SU-DHL-6 (cell line): ENCODE results near the gene RPL34.

Experiments used
- H2AFZ ChIP-seq: fragments of 200-600 bp; sonication (generic); 2 replicates; pipeline ENCODE4 v1.6.1; 2014; ENCODE audit warnings: low read depth, mild to moderate bottlenecking, moderate library complexity, mixed read lengths, antibody characterized with exemption, low read length; ENCODE audit not compliant: severe bottlenecking
- H3F3A ChIP-seq: fragments of 200-600 bp; shearing (Covaris generic); 2 replicates; pipeline ENCODE4 v1.6.0; 2016; ENCODE audit warnings: antibody characterized with exemption, mild to moderate bottlenecking; ENCODE audit not compliant: insufficient read depth
- H3K27ac ChIP-seq: fragments of 200-600 bp; sonication (generic); 2 replicates; pipeline ENCODE4 v1.5.1; 2016; ENCODE audit warnings: low read depth, mild to moderate bottlenecking, low read length, moderate library complexity, mixed read lengths
- H3K27me3 ChIP-seq: fragments of 200-600 bp; sonication (generic), shearing (Covaris generic); 2 replicates; pipeline ENCODE4 v1.6.0; 2014; ENCODE audit warnings: mild to moderate bottlenecking, low read length
- H3K36me3 ChIP-seq: fragments of 200-600 bp; sonication (generic); 2 replicates; pipeline ENCODE4 v1.6.1; 2014; ENCODE audit warnings: mild to moderate bottlenecking, low read length, mixed read lengths
- H3K4me2 ChIP-seq: fragments of 300-600, 200-600 bp; shearing (Covaris generic), sonication (generic); 2 replicates; pipeline ENCODE4 v1.6.0; 2014; ENCODE audit warnings: low read length, low read depth, mild to moderate bottlenecking; ENCODE audit not compliant: poor library complexity, severe bottlenecking
- H3K4me3 ChIP-seq: fragments of 200-600 bp; sonication (generic); 2 replicates; pipeline ENCODE4 v1.5.1; 2014; ENCODE audit warnings: antibody characterized with exemption, low read length, mild to moderate bottlenecking, mixed read lengths; ENCODE audit not compliant: insufficient read depth, poor library complexity, severe bottlenecking
- H3K79me2 ChIP-seq: fragments of 200-600 bp; sonication (generic); 2 replicates; pipeline ENCODE4 v1.6.1; 2014; ENCODE audit warnings: mild to moderate bottlenecking, low read length, moderate library complexity; ENCODE audit not compliant: insufficient read depth
- H3K9ac ChIP-seq: fragments of 200-600 bp; sonication (generic); 2 replicates; pipeline ENCODE4 v1.7.0; 2014; ENCODE audit warnings: mild to moderate bottlenecking, low read length
- H3K9me2 ChIP-seq: fragments of 200-600 bp; sonication (generic); replicated peaks from 2 replicates; pipeline ENCODE4 v1.6.1; 2014; ENCODE audit warnings: low read length; ENCODE audit not compliant: insufficient read depth
- H3K9me3 ChIP-seq: fragments of 200-600 bp; sonication (generic); 2 replicates; pipeline ENCODE4 v1.6.1; 2014; ENCODE audit warnings: low read length, mixed read lengths; ENCODE audit not compliant: insufficient read depth
- H4K20me1 ChIP-seq: fragments of 200-600 bp; sonication (generic); 2 replicates; pipeline ENCODE4 v1.6.1; 2014; ENCODE audit warnings: low read depth, mild to moderate bottlenecking, antibody characterized with exemption, low read length, moderate library complexity, mixed read lengths
- EZH2phosphoT487 ChIP-seq: fragments of 200-600 bp; sonication (generic), shearing (Covaris generic); conservative IDR thresholded peaks from 2 replicates; pipeline ENCODE4 v1.6.1; 2018; ENCODE audit warnings: mild to moderate bottlenecking, antibody characterized with exemption, low read length, moderate library complexity, mixed read lengths
- TF ChIP-seq, protein P1 (sequence below): fragments of 200-600 bp; sonication (generic); IDR thresholded peaks from one replicate; pipeline ENCODE4 v1.5.1; 2017; ENCODE audit warnings: antibody characterized with exemption, mild to moderate bottlenecking, low read length, moderate library complexity; ENCODE audit not compliant: insufficient read depth, poor library complexity, severe bottlenecking

The RPL34 gene

DNA sequence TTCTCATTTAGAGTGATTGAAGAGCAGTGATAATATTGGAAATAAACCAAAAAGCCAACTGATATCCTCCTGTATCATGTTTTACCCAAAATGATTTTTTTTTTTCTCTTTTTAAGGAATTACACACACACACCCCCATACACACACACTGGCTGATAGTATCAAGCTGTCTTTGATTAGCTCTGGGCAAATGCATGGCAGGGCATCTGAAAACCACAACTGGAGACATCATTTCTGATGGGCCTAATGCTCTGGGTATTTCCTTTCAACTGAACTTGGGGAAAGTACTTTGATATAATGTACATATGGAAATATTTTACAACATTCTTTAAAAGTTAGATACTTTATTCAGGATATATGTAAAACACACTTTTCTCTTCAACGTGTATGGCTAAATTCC lies 15.9 kb downstream of the RPL34 start:
- H3K9me3 ChIP-seq = no peaks in the 10 kb centered on the region
- peaks cover 7% of the 10 kb centered on the region; the same call in 1 of the 2 replicates for H3F3A ChIP-seq
- H3K9me2 ChIP-seq = no peaks in the 10 kb centered on the region
- H3K9ac ChIP-seq = no peak overlapping the region
- H3K4me2 ChIP-seq = no peak overlapping the region
- no peak overlapping the region for H3K4me3 ChIP-seq
- TF ChIP-seq EZH2phosphoT487 = no peak
- TF ChIP-seq, protein P1, sequence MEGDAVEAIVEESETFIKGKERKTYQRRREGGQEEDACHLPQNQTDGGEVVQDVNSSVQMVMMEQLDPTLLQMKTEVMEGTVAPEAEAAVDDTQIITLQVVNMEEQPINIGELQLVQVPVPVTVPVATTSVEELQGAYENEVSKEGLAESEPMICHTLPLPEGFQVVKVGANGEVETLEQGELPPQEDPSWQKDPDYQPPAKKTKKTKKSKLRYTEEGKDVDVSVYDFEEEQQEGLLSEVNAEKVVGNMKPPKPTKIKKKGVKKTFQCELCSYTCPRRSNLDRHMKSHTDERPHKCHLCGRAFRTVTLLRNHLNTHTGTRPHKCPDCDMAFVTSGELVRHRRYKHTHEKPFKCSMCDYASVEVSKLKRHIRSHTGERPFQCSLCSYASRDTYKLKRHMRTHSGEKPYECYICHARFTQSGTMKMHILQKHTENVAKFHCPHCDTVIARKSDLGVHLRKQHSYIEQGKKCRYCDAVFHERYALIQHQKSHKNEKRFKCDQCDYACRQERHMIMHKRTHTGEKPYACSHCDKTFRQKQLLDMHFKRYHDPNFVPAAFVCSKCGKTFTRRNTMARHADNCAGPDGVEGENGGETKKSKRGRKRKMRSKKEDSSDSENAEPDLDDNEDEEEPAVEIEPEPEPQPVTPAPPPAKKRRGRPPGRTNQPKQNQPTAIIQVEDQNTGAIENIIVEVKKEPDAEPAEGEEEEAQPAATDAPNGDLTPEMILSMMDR = no peak
- H3K27me3 ChIP-seq = no peaks in the 10 kb centered on the region
- H3K36me3 ChIP-seq = no peaks in the 10 kb centered on the region
- H2AFZ ChIP-seq = no peak overlapping the region
- no peaks in the 10 kb centered on the region for H4K20me1 ChIP-seq
- H3K27ac ChIP-seq = no peak overlapping the region
- no peaks in the 10 kb centered on the region for H3K79me2 ChIP-seq

DNA sequence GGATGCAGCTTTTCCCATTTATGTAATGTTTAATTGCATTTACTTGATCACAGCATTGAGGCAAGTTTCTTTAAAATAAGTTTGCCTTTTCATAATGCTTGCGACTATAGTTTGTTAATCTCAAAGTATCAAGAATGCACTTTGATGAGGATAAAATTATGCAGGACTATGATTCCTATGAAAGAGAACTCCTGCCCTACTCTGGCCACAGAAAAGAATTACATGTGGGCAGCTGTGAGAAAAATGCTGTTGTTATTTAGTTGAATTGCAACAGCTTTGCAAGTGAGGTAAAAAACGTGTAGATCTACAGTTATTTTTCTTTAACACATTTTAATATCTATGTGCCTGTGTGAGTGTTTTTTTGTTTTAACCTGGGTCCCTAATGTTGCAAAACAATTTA lies 17.5 kb downstream of the RPL34 start:
- H3K4me2 ChIP-seq = no peak overlapping the region
- H2AFZ ChIP-seq = no peak overlapping the region
- no peak overlapping the region for H3K4me3 ChIP-seq
- H3K9ac ChIP-seq = no peak overlapping the region
- no peaks in the 10 kb centered on the region for H4K20me1 ChIP-seq
- no peaks in the 10 kb centered on the region for H3K36me3 ChIP-seq
- no peak for TF ChIP-seq EZH2phosphoT487
- TF ChIP-seq, protein P1 = no peak
- no peaks in the 10 kb centered on the region for H3K9me3 ChIP-seq
- H3K9me2 ChIP-seq = no peaks in the 10 kb centered on the region
- H3K27me3 ChIP-seq = no peaks in the 10 kb centered on the region
- no peaks in the 10 kb centered on the region for H3K79me2 ChIP-seq
- no peak overlapping the region for H3K27ac ChIP-seq
- no peaks in the 10 kb centered on the region for H3F3A ChIP-seq

DNA sequence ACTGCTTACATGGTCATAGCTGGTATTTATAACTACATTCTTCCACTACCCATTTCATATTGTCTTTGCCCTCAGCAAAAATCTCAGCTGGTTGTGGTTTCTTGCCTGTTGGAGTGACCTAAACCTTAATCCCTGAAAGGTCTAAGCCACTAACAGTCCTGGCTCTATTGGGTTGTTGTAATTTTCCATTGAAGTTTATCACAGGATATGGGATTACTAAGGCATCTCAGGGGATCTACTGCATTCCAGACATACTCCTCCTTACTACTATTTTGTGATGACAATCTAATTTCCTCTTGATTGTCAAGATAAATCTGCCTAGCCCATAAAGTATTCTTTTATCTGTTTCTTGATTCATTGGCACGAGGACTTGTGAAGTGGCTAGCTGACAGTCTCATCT lies 23.9 kb downstream of the RPL34 start:
- H3K9ac ChIP-seq = no peak overlapping the region
- H3K79me2 ChIP-seq = no peaks in the 10 kb centered on the region
- H3K4me2 ChIP-seq = no peak overlapping the region
- no peaks in the 10 kb centered on the region for H3K36me3 ChIP-seq
- H4K20me1 ChIP-seq = no peaks in the 10 kb centered on the region
- peaks cover 6% of the 10 kb centered on the region; the same call in 1 of the 2 replicates for H3F3A ChIP-seq
- TF ChIP-seq, protein P1 = no peak
- TF ChIP-seq EZH2phosphoT487 = no peak
- H3K9me3 ChIP-seq = no peaks in the 10 kb centered on the region
- H3K27me3 ChIP-seq = no peaks in the 10 kb centered on the region
- H3K4me3 ChIP-seq = no peak overlapping the region
- H2AFZ ChIP-seq = no peak overlapping the region
- no peaks in the 10 kb centered on the region for H3K9me2 ChIP-seq
- H3K27ac ChIP-seq = no peak overlapping the region

DNA sequence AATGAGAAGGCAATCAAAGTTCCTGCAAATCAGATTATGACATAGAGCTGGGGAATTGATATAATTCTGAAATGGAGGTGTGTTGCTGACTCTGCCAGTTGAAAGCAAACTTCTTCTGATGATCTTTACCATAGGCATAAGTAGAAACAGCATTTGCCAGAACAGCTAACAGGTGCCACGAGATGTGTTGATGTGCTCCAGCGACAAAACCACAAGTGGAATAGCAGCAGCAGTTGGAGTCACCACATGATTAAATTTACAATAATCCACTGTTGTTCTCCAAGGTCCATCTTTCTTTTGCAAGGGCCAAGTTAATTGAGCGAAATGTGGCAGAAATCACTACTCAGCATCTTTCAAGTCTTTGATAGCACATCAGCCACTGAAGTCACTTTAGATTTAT lies 26.3 kb downstream of the RPL34 start:
- H3F3A ChIP-seq = peaks cover 6% of the 10 kb centered on the region; the same call in 1 of the 2 replicates
- no peak overlapping the region for H3K27ac ChIP-seq
- H3K9ac ChIP-seq = no peak overlapping the region
- H3K36me3 ChIP-seq = no peaks in the 10 kb centered on the region
- H3K79me2 ChIP-seq = peaks cover 13% of the 10 kb centered on the region
- no peaks in the 10 kb centered on the region for H3K9me3 ChIP-seq
- H3K4me3 ChIP-seq = no peak overlapping the region
- no peaks in the 10 kb centered on the region for H3K9me2 ChIP-seq
- no peaks in the 10 kb centered on the region for H4K20me1 ChIP-seq
- no peaks in the 10 kb centered on the region for H3K27me3 ChIP-seq
- no peak overlapping the region for H2AFZ ChIP-seq
- TF ChIP-seq, protein P1 = no peak
- TF ChIP-seq EZH2phosphoT487 = no peak
- H3K4me2 ChIP-seq = no peak overlapping the region
